Occipital lobe (tissue), 2 donors: ENCODE measurements around the gene SPINK5. TPM values are rescaled to one million over a fixed set of nuclear protein-coding genes. Genes with fewer than 3 reads are reported as not detected.

Experiments used
- DNase-seq: peaks from one replicate; lab custom pipeline; 2025; lab: John Stamatoyannopoulos, UW
- total RNA-seq: library from RNA; depleted of rRNA; stranded (reverse); fragments of >200 nt; gene quantifications from one replicate; pipeline ENCODE4 v1.2.3, GENCODE V29; 2014

The SPINK5 gene
- total RNA-seq, 1 donor from 2014 or later: not detected

DNA sequence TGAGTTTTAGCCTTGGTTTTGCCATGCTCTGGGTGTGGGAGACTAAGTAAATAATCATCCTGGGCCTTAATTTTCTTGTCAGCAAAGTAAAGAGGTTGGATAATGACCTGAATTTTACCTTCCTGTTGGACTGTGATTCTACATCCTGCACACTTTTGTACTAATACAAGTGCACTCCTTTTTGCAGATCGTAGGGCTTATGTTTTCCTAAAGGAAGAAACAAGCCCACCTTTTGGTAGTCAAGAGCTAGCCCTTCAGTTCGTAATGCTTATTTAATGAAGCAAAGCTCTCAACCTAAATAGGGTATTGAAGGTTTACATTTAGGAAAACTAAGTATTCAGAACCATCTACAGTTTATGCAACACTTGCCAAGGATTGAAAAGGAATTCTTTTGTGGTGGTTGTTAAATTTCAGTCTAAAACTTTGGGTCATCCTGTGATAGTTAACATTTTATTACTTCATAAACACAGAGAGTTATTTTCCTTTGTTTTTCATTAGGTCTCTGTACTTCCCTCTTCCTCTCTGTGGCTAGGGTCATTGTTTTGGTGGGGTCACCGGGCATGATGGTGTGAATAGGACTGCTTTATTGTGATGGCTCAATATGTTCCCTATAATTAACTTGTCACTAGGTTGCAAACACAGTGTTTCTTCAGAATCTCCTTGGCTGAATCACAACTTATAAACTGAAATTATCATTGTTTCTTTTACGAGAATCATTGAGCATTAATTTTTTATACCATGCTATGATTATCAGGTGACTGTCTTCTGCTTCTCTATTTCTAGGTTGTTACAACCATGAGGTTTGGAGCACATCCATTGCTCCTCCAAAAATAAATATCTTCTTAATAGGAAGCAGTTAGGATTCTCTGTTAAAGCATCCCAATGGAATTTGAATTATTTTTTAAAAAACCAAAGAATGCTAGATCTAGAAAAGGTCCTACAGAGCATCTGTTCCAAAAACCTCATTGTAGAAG lies 28.5 kb downstream of the SPINK5 start:
- DNase-seq: no peak

DNA sequence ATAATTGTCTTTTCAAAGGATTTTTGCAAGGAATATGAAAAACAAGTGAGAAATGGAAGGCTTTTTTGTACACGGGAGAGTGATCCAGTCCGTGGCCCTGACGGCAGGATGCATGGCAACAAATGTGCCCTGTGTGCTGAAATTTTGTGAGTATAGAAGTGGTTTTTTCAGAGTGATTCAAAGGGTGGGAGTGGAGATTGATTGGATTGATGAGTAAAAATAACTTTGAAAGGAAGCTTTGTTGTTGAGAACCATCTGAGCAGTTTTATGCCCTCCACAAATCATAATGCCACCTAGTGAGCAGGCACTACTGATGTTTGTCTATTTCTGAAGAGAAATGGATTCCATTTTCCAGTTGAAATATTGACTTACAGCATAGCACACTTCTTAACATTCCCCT lies 30.6 kb downstream of the SPINK5 start:
- no peak for DNase-seq

DNA sequence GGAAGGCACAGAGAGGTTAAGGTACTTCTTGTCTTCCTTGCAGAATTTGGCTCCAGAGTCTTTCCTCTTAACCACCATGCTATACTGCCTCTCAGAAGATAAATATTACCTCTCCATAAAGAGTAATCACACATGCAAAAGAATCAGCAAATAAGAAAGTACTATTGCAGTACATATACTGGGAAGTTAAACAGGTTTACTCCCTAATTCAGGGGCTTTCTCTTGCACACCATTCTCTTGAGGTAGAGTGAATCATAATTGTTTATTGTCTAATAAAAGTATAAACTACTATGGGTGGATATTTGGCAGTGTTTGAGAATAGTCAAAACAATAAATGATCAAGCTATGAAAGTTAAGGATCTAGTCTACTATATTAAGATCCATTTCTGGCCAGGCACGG lies 40.4 kb downstream of the SPINK5 start:
- DNase-seq: no peak

DNA sequence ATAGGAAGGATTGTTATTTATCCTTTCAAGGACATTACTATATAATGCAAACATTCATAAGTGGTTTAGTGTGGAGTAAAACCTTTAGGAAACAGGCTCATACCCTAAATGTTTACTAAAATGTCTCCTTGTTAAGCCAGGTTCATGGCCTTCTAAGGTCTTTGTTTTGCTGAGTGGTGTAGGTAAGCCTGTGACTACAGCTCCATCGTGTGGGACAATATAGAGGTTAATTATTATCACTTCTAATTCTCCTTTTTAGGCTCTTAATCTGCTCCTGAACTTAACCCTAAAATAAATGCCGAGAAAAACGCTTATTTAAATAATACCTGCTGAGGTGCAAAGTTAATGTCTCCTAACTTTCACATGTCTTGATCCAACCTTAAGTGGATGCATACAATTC lies 43.8 kb downstream of the SPINK5 start:
- no peak for DNase-seq

GRCh38 chr5:148113243-148113642 lies 49.5 kb downstream of the SPINK5 start:
- DNase-seq: no peak

GRCh38 chr5:148120317-148120716 lies 56.5 kb downstream of the SPINK5 start:
- no peak for DNase-seq

DNA sequence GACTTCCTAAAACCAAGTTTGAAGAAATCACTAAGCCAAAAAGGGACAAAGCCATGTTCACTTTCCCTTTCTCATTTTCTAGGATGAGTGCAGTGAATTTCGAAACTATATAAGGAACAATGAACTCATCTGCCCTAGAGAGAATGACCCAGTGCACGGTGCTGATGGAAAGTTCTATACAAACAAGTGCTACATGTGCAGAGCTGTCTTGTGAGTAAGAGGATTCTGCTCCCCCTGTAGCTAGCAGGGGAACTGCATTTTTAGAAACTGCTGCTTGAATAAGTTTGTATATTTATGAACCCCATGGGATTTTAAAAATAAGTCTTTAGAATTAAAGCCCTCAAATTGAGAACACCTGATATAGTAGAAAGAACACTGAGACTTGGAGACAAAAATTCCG lies 61.9 kb downstream of the SPINK5 start:
- DNase-seq: no peak

GRCh38 chr5:148135091-148136048 lies 71.6 kb downstream of the SPINK5 start:
- no peak for DNase-seq

DNA sequence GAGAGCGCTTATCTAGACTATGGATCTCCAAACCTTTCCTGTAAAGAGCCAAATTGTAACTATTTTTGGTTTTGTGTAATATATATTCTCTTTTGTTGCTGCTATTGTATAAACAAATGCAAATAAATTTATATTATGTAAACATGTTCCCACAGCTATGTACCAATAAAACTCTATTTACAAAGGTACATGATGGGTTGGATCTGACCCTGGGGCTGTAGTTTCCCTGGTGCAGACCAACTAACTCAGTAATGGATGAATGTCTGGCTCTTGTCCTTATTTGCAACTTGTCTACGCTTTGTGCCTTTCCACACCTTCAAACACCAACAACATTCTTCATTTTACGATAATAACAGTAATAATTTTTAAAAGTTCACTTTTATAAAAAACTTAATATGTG lies 77.1 kb downstream of the SPINK5 start:
- no peak for DNase-seq

GRCh38 chr5:148141645-148142044 lies 77.9 kb downstream of the SPINK5 start:
- DNase-seq: no peak

DNA sequence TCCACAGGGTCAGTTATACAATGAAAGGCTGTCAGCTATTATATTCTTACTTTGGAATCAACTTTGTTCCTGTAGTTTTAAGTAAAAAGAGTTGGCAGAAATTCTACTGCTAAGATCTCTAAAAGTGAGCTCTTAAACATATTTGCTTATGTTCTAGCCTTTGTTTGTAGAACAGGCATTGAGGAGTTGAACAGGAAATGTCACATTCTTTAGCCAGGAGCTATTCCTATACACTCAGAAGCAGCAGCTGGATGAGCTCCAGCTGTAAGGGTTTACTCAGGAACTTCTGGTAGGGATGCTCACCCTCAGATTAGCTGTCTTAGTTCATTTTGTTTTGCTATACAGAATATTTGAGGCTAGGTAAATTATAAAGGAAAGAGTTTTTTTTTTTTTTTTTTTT lies 82.1 kb downstream of the SPINK5 start:
- no peak for DNase-seq

GRCh38 chr5:148146487-148146886 lies 82.7 kb downstream of the SPINK5 start:
- DNase-seq: no peak

DNA sequence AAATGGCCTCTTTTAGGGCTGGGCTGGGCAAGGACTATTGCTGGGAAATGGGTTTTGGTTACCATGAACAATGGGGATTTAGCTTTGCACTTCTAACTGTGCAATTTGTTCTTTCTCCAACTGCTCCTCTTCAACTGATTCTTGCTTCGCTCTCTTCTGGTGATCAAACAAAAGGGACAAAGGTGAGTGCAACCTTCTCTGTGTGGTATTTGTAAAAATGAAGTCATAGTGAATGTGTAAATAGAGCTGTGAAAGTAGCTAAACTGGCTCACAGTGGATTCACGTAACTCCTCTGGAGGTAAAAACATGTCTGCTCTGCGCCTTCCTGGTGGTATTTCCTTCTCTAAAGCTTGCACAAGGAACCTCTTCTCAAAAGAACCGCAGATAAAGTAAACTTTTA lies 83.6 kb downstream of the SPINK5 start:
- DNase-seq: no peak

GRCh38 chr5:148151872-148152271 lies 88.1 kb downstream of the SPINK5 start:
- no peak for DNase-seq

DNA sequence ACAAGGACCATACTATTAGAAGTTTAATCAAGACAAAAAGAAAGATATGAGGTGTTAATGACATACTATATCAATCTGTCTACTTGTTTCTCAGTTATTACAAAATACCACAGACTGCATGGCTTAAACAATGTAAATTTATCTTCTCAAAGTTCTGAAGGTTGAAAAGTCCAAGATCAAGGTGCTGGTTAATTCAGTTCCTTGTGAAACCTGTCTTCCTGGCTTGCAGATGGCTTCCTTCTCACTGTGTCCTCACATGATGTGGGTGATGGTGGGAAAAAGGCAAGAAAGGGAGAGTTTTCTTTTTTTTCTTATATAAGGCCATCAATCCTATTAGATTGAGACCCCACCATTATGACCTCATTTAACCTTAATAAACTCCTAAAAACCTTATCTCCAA lies 89.0 kb downstream of the SPINK5 start:
- DNase-seq: no peak

DNA sequence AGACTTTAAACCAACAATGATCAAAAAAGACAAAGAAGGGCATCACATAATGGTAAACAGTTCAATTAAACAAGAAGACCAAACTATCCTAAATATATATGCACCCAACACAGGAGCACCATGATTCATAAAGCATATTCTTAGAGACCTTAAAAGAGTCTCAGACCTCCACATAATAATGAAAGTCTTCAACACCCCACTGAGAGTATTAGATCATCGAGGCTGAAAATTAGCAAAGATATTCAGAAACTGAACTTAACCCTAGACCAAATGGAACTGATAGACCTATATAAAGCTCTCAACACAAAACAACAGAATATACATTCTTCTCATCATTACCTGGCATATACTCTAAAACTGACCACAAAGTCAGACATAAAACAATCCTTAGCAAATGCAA lies 92.8 kb downstream of the SPINK5 start:
- DNase-seq: no peak

- DNase-seq: no peak
Observed at GRCh38 chr5:148162038-148162437, 98.3 kb downstream of the SPINK5 start.

DNA sequence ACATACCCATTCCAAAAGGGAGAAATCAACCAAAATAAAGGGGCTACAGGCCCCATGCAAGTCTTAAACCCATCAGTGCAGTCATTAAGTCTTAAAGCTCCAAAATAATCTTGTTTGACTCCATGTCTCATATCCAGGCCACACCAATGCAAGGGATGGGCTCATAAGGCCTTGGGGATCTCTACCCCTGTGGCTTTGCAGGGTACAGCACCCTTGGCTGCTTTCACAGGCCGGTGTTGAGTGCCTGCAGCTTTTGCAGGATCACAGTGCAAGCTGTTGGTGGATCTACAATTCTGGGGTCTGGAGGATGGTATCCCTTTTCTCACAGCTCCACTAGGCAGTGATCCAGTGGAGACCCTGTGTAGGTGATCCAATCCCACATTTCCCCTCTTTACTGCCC lies 99.6 kb downstream of the SPINK5 start:
- no peak for DNase-seq

DNA sequence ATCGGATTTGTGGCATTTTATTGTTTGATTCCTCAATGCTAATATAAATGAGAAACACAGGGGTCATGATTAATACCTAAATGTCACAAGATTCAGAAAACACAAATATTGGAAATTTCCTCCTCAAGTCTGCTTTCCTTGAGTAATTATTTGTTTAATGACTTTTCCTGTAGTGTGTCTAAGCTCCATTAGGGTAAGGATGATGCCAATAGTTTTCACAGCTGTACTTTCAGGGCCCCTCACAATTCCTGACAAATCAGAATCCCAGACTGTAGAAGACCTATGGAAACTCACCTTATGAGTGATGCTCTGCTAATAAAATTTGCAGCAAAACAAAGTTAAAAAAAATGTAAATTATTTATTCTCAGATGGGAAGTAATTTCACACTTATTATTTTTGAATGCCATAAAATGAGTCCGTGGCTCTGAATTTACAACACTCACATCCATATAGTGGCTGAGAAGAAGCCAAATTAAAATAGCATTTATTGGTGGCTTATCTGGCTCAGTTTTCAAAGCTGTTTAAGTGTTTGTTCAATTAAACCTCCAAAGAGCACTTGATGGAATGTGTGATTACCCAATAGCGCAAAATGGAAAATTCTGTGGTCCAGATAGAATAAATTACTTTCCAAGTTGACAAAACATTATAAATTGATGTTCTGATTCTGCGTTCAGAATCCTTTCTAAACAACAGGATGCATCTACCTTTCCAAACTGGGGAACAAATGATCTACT lies 102.9 kb downstream of the SPINK5 start:
- no peak for DNase-seq

DNA sequence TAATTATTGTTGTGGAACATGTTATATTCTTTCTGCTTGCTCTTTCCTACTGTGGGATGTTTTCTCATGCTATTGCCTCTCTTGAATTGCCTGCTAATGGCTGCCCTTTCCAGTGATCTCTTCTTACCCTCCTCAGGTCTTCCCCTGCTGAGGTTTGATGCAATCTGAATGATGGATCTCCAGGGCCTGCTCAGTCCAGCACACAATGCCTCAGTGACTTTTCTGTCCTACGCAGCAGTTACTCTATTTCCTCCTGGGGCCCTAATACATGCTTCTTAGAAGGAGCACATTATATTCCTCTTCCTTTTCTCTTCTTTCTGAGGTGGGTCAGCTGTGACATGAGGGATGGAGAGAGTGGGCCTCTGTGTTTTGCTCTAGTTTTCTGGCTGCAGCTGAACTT lies 104.5 kb downstream of the SPINK5 start, which contains the start of gene SPINK14:
TSS of gene SPINK14 (plus strand) at position 301 of the 400 bp plus-strand sequence. CDS start 1,187 bp downstream, outside the sequence.
- no peak for DNase-seq

GRCh38 chr5:148172377-148172776 lies 108.6 kb downstream of the SPINK5 start:
- DNase-seq: no peak
